Measurements from ENCODE around the gene KCNQ1OT1.

The KCNQ1OT1 gene

DNA sequence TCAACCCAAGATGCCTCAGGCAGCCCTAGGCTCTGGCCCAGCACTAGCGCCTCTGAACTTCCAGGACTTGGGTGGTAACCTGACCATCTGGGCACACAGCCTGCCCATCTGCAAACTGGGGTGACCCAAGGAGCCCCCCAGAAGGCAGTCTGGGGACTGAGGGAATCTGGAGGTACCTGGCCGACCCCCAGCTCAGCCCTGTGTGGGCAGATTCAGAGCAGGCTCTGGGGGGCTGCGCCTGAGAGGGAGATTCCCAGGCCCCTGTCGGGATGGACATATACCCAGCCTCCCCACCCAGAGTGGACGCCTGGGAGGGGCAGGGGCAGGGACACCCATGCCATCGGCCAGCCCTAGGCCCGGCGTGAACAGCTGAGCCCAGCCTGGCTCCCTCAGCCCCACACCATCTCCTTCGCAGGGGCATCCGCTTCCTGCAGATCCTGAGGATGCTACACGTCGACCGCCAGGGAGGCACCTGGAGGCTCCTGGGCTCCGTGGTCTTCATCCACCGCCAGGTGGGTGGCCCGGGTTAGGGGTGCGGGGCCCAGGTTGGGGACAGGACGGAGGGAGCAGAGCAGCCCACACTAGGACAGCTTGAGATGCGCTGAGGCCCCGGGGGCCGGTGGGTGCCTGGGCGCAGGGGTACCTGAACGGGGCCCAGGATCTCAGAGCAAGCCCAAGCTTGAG, 128.1 kb downstream of the KCNQ1OT1 start:
- TF ChIP-seq CTCF (IDR thresholded peaks at IDR 0.05; ENCODE audit: control insufficient read depth, insufficient read depth, low read depth, low read length, missing control alignments), result no peak
- DNase-seq (ENCODE audit: low read depth), result no peak
- no peak overlapping the region for H3K4me3 ChIP-seq (ENCODE audit: control insufficient read depth, low read depth, low read length)

GRCh38 chr11:2570841-2571597, 128.8 kb downstream of the KCNQ1OT1 start:
- no peak overlapping the region for H3K4me3 ChIP-seq (ENCODE audit: control insufficient read depth, low read depth, low read length)
- DNase-seq (ENCODE audit: low read depth), result no peak
- TF ChIP-seq CTCF (IDR thresholded peaks at IDR 0.05; ENCODE audit: control insufficient read depth, insufficient read depth, low read depth, low read length, missing control alignments), result no peak

DNA sequence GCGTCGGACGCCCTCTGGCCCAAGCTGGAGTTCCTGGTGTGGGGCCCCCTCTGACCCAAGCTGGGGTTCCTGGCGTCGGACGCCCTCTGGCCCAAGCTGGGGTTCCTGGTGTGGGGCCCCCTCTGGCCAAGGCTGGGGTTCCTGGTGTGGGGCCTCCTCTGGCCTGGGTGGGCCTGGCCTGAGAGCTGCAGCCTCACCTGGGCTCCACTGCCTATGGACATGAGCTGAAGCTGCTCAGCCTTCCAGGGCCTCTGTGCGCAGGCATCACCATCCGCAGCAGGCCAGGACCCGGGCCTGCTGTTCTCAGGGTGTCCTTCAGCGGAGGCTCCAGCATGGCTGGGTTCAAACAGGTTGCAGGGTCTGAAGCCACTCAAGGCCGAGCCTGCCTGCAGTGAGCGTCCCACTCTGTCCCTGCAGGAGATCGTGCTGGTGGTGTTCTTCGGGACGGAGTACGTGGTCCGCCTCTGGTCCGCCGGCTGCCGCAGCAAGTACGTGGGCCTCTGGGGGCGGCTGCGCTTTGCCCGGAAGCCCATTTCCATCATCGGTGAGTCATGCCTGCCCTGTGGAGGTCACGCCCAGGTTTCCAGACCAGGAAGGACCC, 129.5 kb downstream of the KCNQ1OT1 start:
- DNase-seq (ENCODE audit: low read depth), result no peak
- TF ChIP-seq CTCF (IDR thresholded peaks at IDR 0.05; ENCODE audit: control insufficient read depth, insufficient read depth, low read depth, low read length, missing control alignments), result no peak
- H3K4me3 ChIP-seq (ENCODE audit: control insufficient read depth, low read depth, low read length), result no peak overlapping the region

DNA sequence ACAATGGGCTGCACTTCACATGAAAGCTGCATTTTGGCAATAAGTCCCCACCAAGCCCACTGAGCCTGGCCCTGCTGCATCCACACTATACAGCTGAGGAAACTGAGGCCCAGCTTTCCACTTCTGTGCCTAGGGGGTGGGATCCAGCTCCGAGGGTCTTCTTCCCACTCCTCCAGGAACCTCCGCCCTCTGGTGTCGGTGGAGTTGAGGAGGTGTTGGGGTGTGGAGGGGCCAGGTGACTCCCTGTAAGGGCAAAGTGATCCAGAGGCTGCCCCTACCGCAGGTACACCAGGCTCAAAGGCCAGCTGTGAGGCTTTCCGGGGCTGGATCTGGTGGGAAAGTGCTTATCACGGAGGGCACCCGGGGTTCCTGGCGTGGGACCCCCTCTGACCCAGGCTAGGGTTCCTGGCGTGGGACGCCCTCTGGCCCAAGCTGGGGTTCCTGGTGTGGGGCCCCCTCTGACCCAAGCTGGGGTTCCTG, 130.0 kb downstream of the KCNQ1OT1 start:
- no peak overlapping the region for H3K4me3 ChIP-seq (ENCODE audit: control insufficient read depth, low read depth, low read length)
- TF ChIP-seq CTCF (IDR thresholded peaks at IDR 0.05; ENCODE audit: control insufficient read depth, insufficient read depth, low read depth, low read length, missing control alignments), result no peak
- DNase-seq (ENCODE audit: low read depth), result no peak

DNA sequence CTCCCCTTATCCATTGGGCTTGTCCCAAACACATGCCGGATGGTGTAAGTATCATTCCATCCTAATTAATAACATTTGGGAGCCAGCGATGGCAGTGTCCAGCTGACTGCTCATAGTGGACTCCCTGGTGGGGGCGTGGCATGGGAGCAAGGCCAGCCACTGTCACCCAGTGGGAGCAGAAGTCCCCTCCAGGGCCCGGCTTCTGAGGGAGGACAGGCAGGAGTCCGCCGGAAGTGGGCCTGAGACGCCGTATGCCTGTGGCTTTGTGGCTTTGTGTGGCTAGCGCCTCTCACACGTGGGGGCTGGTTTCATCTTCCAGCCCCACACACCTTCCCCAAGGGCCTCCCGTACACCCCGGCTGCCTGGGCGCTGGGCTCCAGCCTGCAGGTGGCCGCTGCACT, 130.5 kb downstream of the KCNQ1OT1 start:
- peak; percentile 4 for DNase-seq (ENCODE audit: low read depth)
- H3K4me3 ChIP-seq (ENCODE audit: control insufficient read depth, low read depth, low read length), result no peak overlapping the region
- no peak for TF ChIP-seq CTCF (IDR thresholded peaks at IDR 0.05; ENCODE audit: control insufficient read depth, insufficient read depth, low read depth, low read length, missing control alignments)

DNA sequence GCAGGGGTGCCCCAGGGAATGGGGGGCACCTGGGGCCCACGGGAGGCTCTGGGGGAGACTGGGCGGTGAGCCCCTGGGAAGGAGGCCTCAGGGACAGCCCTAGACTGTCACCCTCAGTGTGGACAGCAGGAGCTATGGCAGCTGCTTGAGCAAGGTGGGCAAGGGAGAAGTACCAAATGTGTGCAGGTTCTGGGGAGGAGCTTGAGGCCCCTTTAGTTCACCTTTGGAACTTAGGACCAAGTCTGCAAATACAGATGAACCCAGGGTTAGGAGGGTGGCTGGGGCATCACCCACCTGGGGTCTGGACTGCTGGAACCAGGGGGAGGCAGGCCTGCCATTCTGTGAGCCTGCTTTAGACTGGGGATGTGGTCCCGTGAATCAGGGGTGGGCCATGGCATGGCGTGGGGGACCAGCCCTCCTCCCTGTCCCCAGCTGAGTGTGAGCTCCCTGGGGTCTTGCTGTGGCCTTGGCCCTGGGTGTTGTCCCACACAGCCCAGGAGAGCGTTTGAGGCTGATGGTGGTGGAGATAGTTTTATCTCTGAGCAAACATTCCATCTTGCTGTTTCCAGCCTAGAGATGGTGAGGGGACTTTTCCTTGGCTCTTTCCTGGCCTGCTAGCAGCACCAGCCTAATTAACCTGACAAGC, 132.6 kb downstream of the KCNQ1OT1 start:
- H3K4me3 ChIP-seq (ENCODE audit: control insufficient read depth, low read depth, low read length), result no peak overlapping the region
- no peak for DNase-seq (ENCODE audit: low read depth)
- TF ChIP-seq CTCF (IDR thresholded peaks at IDR 0.05; ENCODE audit: control insufficient read depth, insufficient read depth, low read depth, low read length, missing control alignments), result no peak

All from AG09309 (cell line).